ENCODE results near the gene ZBTB21. TPM values are rescaled to one million over a fixed set of nuclear protein-coding genes. Genes with fewer than 3 reads are reported as not detected.

Gene ZBTB21
- polyA plus RNA-seq, 1 experiment: 13.4 TPM

- ChIA-PET CTCF (no interaction called here), POLR2A (no interaction called here)
- Histone ChIP-seq H3K4me3 (ENCODE audit: low read depth, low read length) (no peak overlapping the region), H3K27me3 (ENCODE audit: control insufficient read depth, insufficient read depth, low read length) (no peaks in the 10 kb centered on the region), H3K27ac (ENCODE audit: low read depth, low read length) (no peak overlapping the region), H3K9me3 (ENCODE audit: control insufficient read depth, insufficient read depth, low read length) (no peaks in the 10 kb centered on the region; the same call in none of the 2 replicates)
- TF ChIP-seq, protein P1, sequence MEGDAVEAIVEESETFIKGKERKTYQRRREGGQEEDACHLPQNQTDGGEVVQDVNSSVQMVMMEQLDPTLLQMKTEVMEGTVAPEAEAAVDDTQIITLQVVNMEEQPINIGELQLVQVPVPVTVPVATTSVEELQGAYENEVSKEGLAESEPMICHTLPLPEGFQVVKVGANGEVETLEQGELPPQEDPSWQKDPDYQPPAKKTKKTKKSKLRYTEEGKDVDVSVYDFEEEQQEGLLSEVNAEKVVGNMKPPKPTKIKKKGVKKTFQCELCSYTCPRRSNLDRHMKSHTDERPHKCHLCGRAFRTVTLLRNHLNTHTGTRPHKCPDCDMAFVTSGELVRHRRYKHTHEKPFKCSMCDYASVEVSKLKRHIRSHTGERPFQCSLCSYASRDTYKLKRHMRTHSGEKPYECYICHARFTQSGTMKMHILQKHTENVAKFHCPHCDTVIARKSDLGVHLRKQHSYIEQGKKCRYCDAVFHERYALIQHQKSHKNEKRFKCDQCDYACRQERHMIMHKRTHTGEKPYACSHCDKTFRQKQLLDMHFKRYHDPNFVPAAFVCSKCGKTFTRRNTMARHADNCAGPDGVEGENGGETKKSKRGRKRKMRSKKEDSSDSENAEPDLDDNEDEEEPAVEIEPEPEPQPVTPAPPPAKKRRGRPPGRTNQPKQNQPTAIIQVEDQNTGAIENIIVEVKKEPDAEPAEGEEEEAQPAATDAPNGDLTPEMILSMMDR (IDR thresholded peaks at IDR 0.05; ENCODE audit: low read depth, low read length): no peak
- no peak for DNase-seq (ENCODE audit: low read depth, low spot score)
Measured at GRCh38 chr21:42013931-42014330, 3.8 kb upstream of the ZBTB21 start.

DNA sequence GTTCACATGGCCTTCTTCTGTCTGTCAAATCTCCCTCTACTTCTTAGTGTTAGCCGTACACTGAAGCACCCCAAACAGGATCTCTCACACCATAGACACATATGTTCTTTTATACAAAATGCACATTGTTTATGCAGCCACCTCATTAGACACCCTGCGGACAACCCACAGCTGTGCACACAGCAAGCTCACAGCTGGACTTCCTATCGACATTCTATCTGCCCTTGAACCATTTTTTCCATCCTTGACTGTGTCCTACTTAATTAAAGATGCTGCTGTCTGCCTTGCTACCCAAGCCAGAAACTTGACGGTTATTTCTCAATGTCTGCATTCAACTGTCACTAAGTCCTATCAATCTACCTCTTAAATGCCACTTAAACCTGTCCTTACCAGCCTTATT is 3.2 kb upstream of the ZBTB21 start:
- Histone ChIP-seq H3K27me3 (ENCODE audit: control insufficient read depth, insufficient read depth, low read length) (no peaks in the 10 kb centered on the region), H3K9me3 (ENCODE audit: control insufficient read depth, insufficient read depth, low read length) (no peaks in the 10 kb centered on the region; the same call in none of the 2 replicates), H3K27ac (ENCODE audit: low read depth, low read length) (no peak overlapping the region), H3K4me3 (ENCODE audit: low read depth, low read length) (no peak overlapping the region)
- ChIA-PET POLR2A (no interaction called here), CTCF (no interaction called here)
- TF ChIP-seq, protein P1 (IDR thresholded peaks at IDR 0.05; ENCODE audit: low read depth, low read length): no peak
- no peak for DNase-seq (ENCODE audit: low read depth, low spot score)

DNA sequence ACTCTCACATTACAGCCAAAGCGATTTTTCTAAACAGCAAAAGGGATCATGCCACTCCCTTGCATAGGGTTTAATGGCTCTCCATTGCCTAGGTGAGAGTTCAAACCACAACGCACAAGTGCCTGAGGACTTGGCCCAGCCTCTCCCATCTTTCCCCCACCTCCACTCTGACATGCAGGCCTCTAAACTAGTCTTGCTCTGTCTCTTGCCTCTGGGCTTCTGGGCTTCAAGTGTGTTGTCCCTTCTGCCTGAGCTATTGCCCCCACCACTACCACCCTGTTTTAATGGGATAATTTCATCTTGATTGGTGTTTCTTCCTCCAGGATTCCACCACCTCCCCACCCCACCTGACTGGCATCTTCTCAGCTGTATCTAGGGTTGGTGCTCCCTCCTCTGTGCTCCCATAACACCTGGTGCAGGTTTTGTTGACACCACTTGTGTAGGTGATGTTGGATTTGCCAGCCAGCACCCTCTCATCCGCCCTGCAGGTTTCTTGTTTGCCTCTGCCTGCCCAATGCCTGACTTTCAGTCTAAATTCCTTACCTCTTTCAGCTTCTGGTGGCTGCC is 2.7 kb upstream of the ZBTB21 start:
- CTCF ChIA-PET: no interaction called here
- H3K27ac ChIP-seq (ENCODE audit: low read depth, low read length): no peak overlapping the region
- H3K9me3 ChIP-seq (ENCODE audit: control insufficient read depth, insufficient read depth, low read length): no peaks in the 10 kb centered on the region; the same call in none of the 2 replicates
- POLR2A ChIA-PET: no interaction called here
- no peak for DNase-seq (ENCODE audit: low read depth, low spot score)
- TF ChIP-seq, protein P1 (IDR thresholded peaks at IDR 0.05; ENCODE audit: low read depth, low read length): no peak
- H3K4me3 ChIP-seq (ENCODE audit: low read depth, low read length): no peak overlapping the region
- no peaks in the 10 kb centered on the region for H3K27me3 ChIP-seq (ENCODE audit: control insufficient read depth, insufficient read depth, low read length)

GRCh38 chr21:42012344-42012743 is 2.2 kb upstream of the ZBTB21 start:
- CTCF ChIA-PET: no interaction called here
- POLR2A ChIA-PET: no interaction called here

More at GRCh38 chr21:42012344-42012743, 2.2 kb upstream of the ZBTB21 start:
- DNase-seq (ENCODE audit: low read depth, low spot score): no peak
- Histone ChIP-seq H3K27ac (ENCODE audit: low read depth, low read length) (no peak overlapping the region), H3K27me3 (ENCODE audit: control insufficient read depth, insufficient read depth, low read length) (no peaks in the 10 kb centered on the region), H3K9me3 (ENCODE audit: control insufficient read depth, insufficient read depth, low read length) (no peaks in the 10 kb centered on the region; the same call in none of the 2 replicates), H3K4me3 (ENCODE audit: low read depth, low read length) (no peak overlapping the region)
- TF ChIP-seq, protein P1 (IDR thresholded peaks at IDR 0.05; ENCODE audit: low read depth, low read length): no peak
